Fibroblast of mammary gland (primary cell): Measurements from ENCODE around the gene DGCR2.
"Not testable (repeated sequence)": the region's sequence is repeated elsewhere in the genome, so short reads cannot be mapped to it uniquely, and the experiment has no call there.

Experiments used
- DNase-seq: peaks from one replicate; pipeline ENCODE4 v3.0.0-alpha.2; 2010; ENCODE audit warnings: low read depth
- H3K4me3 ChIP-seq: 2 replicates; pipeline ENCODE4 v1.5.1; 2011; ENCODE audit warnings: low read depth, mild to moderate bottlenecking, low read length, moderate library complexity; ENCODE audit not compliant: control insufficient read depth
- CTCF ChIP-seq: conservative IDR thresholded peaks from 2 replicates; pipeline ENCODE4 v1.5.1; 2011; ENCODE audit warnings: low read depth, low read length, inconsistent platforms; ENCODE audit not compliant: control insufficient read depth, insufficient read depth

Gene DGCR2

GRCh38 chr22:19028060-19028455, 94.2 kb downstream of the DGCR2 start:
- H3K4me3 ChIP-seq, DNase-seq: not testable (repeated sequence)

DNA sequence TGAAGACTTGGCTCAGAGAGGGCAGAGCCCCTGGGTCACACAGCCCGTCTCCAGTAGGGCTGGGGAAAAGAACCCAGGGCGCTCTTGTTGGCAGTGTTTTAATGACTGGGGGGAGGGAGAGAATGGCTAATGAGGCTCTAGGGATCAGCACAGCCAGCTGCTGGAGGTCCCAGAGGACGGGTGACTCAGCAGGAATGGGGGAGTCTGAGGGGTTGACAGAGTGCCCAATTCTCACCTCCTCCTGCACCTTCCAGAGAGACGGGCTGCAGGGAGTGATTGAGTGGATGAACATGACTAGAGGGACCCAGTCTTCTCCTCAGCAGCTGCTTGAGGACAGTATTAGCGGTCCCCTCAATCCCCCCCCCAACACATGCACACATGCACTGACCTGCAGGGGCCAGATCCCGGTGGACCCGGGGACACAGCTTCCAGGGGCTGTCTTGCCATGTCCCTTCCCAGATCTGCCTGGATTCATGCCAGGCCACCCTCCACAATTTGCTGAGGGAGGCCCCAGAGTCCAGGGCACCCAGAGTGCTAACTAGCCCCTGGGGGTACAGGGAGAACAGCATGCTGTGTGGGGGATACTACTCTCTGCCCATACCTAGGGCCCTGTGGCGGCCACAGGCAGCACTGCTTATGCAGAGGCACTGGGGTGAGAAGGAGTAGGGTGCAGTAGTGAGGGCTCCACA, 94.7 kb downstream of the DGCR2 start:
- H3K4me3 ChIP-seq, DNase-seq: not testable (repeated sequence)

DNA sequence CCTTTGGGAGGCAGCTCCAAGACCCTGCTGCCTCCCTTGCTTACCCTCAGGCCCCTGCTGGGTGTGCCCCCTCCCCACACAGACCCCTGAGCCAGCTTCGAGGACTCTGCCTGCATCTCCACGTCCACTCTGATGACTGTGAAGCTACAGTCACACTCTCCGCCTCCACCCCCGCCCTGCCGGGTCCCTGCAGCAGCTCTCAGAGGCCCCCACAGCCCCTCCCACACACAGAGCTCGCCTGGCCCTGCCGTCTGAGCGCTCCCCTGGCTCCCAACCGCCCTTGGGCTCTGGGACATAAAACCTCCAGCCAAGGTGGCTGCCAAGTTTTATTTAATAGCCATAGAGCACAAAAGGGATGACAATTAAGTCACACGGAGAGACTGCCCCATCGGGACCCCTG, 96.1 kb downstream of the DGCR2 start:
- not testable (repeated sequence) for DNase-seq, H3K4me3 ChIP-seq

- H3K4me3 ChIP-seq, DNase-seq: not testable (repeated sequence)
Observed at GRCh38 chr22:19024956-19025489, 97.2 kb downstream of the DGCR2 start.

DNA sequence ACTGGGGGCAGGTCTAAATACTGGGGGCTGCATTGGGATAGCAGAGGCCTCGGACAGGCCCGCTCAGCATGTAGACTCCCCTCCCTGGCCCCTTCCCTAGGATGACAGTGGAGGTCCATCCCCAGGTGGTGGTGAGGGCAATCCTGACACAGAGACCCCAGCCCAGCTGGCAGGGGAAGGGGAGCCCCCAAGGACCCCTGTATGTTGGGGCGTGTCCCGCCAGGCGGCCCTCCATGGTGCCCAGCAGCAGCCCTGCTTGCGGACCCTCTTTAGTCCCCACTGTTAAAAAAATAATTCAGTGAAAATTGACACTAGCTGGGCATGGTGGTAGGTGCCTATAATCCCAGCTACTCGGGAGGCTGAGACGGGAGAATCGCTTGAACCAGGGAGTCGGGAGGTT, 98.3 kb downstream of the DGCR2 start:
- DNase-seq, H3K4me3 ChIP-seq: not testable (repeated sequence)

GRCh38 chr22:19022755-19023154, 99.5 kb downstream of the DGCR2 start:
- no peak for TF ChIP-seq CTCF
- H3K4me3 ChIP-seq, result no peak overlapping the region
- DNase-seq, result no peak

DNA sequence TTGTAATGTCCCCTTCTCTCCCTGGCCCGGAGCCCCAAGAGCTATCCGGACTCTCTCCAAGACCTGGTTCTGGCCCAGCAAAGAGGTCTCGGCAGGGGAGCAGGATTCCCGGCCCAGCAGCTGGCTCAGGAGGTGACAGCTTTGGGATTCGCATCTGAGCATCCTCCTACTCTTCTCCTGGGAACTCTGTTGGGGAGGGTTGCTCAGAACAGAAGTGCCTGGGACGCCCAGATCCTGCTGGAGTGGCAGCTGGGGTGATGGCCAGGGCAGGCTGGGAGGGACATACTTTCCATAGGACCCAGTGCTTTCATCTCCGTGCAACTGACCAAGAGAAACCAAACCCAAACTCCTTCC, 102.6 kb downstream of the DGCR2 start:
- TF ChIP-seq CTCF, result no peak
- no peak for DNase-seq

GRCh38 chr22:19019029-19019678, 103.1 kb downstream of the DGCR2 start:
- no peak for TF ChIP-seq CTCF
- no peak for DNase-seq
- H3K4me3 ChIP-seq, result no peak overlapping the region

More for the DNA sequence above, 102.6 kb downstream of the DGCR2 start:
- H3K4me3 ChIP-seq, result no peak overlapping the region

DNA sequence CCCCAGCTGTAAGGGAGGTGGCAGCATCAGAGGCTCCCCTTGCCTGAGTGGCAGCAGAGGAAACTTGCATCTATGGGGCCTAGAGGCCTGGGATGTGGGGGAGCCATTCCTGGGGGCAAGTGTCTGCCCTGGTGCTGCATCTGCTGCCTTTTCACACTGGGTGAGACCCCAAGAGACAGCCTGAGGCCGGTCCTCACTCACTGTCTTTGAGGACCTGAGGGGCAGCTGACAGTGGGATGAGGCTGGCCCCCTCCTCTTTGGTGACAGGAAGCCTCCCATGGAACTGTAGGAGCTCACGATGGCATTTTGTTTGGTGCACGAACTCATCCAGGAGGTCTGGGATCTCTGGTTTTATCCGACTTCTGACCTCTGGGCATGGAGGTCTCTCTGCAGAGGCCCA, 104.0 kb downstream of the DGCR2 start:
- H3K4me3 ChIP-seq, result no peak overlapping the region
- no peak for DNase-seq
- no peak for TF ChIP-seq CTCF
